Tibial nerve (tissue), 3 donors: Measurements from ENCODE around the gene TMEM53.

Experiments used
- POLR2A ChIP-seq, 2 donors: fragments of 450-650 bp; IDR thresholded peaks; one replicate each; pipeline ENCODE4 v1.6.1; 2017; ENCODE audit warnings: antibody characterized with exemption in 2 of 2, mild to moderate bottlenecking in 2 of 2, moderate library complexity in 2 of 2
- TF ChIP-seq, protein P1 (sequence below), 5 experiments: fragments of 200-600 bp in 3 of 5; fragments of 450-650 bp in 2 of 5; sonication (generic) in 3 of 5; IDR thresholded peaks; one replicate each; pipeline ENCODE4 v1.5.1; 2016 to 2019; ENCODE audit warnings: antibody characterized with exemption in 5 of 5, mild to moderate bottlenecking in 3 of 5, moderate library complexity in 2 of 5

GRCh38 chr1:44632598-44632997 lies 41.7 kb downstream of the TMEM53 start:
- TF ChIP-seq, protein P1, sequence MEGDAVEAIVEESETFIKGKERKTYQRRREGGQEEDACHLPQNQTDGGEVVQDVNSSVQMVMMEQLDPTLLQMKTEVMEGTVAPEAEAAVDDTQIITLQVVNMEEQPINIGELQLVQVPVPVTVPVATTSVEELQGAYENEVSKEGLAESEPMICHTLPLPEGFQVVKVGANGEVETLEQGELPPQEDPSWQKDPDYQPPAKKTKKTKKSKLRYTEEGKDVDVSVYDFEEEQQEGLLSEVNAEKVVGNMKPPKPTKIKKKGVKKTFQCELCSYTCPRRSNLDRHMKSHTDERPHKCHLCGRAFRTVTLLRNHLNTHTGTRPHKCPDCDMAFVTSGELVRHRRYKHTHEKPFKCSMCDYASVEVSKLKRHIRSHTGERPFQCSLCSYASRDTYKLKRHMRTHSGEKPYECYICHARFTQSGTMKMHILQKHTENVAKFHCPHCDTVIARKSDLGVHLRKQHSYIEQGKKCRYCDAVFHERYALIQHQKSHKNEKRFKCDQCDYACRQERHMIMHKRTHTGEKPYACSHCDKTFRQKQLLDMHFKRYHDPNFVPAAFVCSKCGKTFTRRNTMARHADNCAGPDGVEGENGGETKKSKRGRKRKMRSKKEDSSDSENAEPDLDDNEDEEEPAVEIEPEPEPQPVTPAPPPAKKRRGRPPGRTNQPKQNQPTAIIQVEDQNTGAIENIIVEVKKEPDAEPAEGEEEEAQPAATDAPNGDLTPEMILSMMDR (IDR thresholded peaks at IDR 0.05) = no peak
- no peak for TF ChIP-seq POLR2A (IDR thresholded peaks at IDR 0.05)
